GM19099 (cell line): Measurements from ENCODE around the gene KIRREL3.

Experiments
- POLR2A ChIP-seq: IDR thresholded peaks from 3 replicates; pipeline ENCODE4 v1.6.1; 2011; ENCODE audit warnings: low read depth; ENCODE audit not compliant: insufficient read length; ENCODE audit errors: extremely low read depth

Gene KIRREL3

GRCh38 chr11:126594921-126595367 lies 405.6 kb downstream of the KIRREL3 start:
- no peak for TF ChIP-seq POLR2A

- TF ChIP-seq POLR2A: no peak
Observed at GRCh38 chr11:126592496-126593410, 407.8 kb downstream of the KIRREL3 start.

GRCh38 chr11:126591966-126592489 lies 408.5 kb downstream of the KIRREL3 start:
- no peak for TF ChIP-seq POLR2A

- TF ChIP-seq POLR2A: no peak
Observed at GRCh38 chr11:126589492-126589803, 411.1 kb downstream of the KIRREL3 start.

GRCh38 chr11:126588630-126589491 lies 411.7 kb downstream of the KIRREL3 start:
- TF ChIP-seq POLR2A: no peak

GRCh38 chr11:126587541-126587940 lies 413.0 kb downstream of the KIRREL3 start:
- TF ChIP-seq POLR2A: no peak

GRCh38 chr11:126585774-126586491 lies 414.6 kb downstream of the KIRREL3 start:
- TF ChIP-seq POLR2A: no peak

- no peak for TF ChIP-seq POLR2A
Observed at GRCh38 chr11:126585388-126585773, 415.2 kb downstream of the KIRREL3 start.

- no peak for TF ChIP-seq POLR2A
Observed at GRCh38 chr11:126583594-126584427, 416.8 kb downstream of the KIRREL3 start.

GRCh38 chr11:126583101-126583500 lies 417.5 kb downstream of the KIRREL3 start:
- TF ChIP-seq POLR2A: no peak

GRCh38 chr11:126581871-126582648 lies 418.5 kb downstream of the KIRREL3 start:
- TF ChIP-seq POLR2A: no peak

- TF ChIP-seq POLR2A: no peak
Observed at GRCh38 chr11:126578426-126578825, 422.1 kb downstream of the KIRREL3 start.

GRCh38 chr11:126578021-126578420 lies 422.5 kb downstream of the KIRREL3 start:
- no peak for TF ChIP-seq POLR2A
